HL-60 (cell line): ENCODE data around the gene EVX1.

ENCODE experiments used
- DNase-seq, 2 experiments: peaks; one replicate each; pipeline ENCODE4 v3.0.0-alpha.2; 2010 to 2020; ENCODE audit warnings: low read depth in 1 of 2, low spot score in 1 of 2
- H3K27ac ChIP-seq: fragments of 250-450 bp; sonication (Bioruptor Pico); replicated peaks from 2 replicates; pipeline ENCODE4 v1.5.1; 2020; ENCODE audit warnings: mild to moderate bottlenecking, moderate library complexity
- H3K27me3 ChIP-seq: fragments of 250-450 bp; sonication (Bioruptor Pico); 2 replicates; pipeline ENCODE4 v1.5.1; 2021; ENCODE audit warnings: mild to moderate bottlenecking, moderate library complexity; ENCODE audit not compliant: insufficient read depth, poor library complexity, severe bottlenecking
- H3K4me3 ChIP-seq: replicated peaks from 2 replicates; pipeline ENCODE4 v1.5.1; 2011; ENCODE audit warnings: mild to moderate bottlenecking, control low read depth, low read length; ENCODE audit not compliant: insufficient read depth
- CTCF ChIP-seq: IDR thresholded peaks from one replicate; pipeline ENCODE4 v1.5.1; 2011; ENCODE audit warnings: low read length, control low read depth, inconsistent platforms; ENCODE audit not compliant: insufficient read depth
- GABPA ChIP-seq: IDR thresholded peaks from 2 replicates; pipeline ENCODE4 v1.6.1; 2012; ENCODE audit warnings: low read depth
- POLR2AphosphoS5 ChIP-seq: IDR thresholded peaks from 2 replicates; pipeline ENCODE4 v1.6.1; 2012; ENCODE audit warnings: low read depth
- REST ChIP-seq: IDR thresholded peaks from 2 replicates; pipeline ENCODE4 v1.6.1; 2012; ENCODE audit warnings: low read depth; ENCODE audit not compliant: insufficient replicate concordance
- SPI1 ChIP-seq: IDR thresholded peaks from 2 replicates; pipeline ENCODE4 v1.6.1; 2012; ENCODE audit warnings: low read depth, mild to moderate bottlenecking, borderline replicate concordance

EVX1 gene

GRCh38 chr7:27263781-27264180 is 21.2 kb downstream of the EVX1 start:
- H3K4me3 ChIP-seq: no peak overlapping the region
- no peaks in the 10 kb centered on the region for H3K27me3 ChIP-seq
- DNase-seq: no peak
- H3K27ac ChIP-seq: no peak overlapping the region
- TF ChIP-seq REST: no peak
- TF ChIP-seq GABPA: no peak
- no peak for TF ChIP-seq POLR2AphosphoS5
- no peak for TF ChIP-seq CTCF
- TF ChIP-seq SPI1: no peak

- H3K27me3 ChIP-seq: no peaks in the 10 kb centered on the region
- no peak overlapping the region for H3K27ac ChIP-seq
- no peak for DNase-seq
- H3K4me3 ChIP-seq: no peak overlapping the region
- TF ChIP-seq REST: no peak
- no peak for TF ChIP-seq SPI1
- TF ChIP-seq GABPA: no peak
- TF ChIP-seq POLR2AphosphoS5: no peak
- no peak for TF ChIP-seq CTCF
Observed at GRCh38 chr7:27269455-27269854, 26.9 kb downstream of the EVX1 start.

GRCh38 chr7:27271384-27271783 is 28.8 kb downstream of the EVX1 start:
- no peak overlapping the region for H3K4me3 ChIP-seq
- H3K27me3 ChIP-seq: no peaks in the 10 kb centered on the region
- TF ChIP-seq CTCF (no peak), REST (no peak), SPI1 (no peak), GABPA (no peak), POLR2AphosphoS5 (no peak)
- H3K27ac ChIP-seq: no peak overlapping the region
- DNase-seq: no peak
